SK-N-SH treated with all-trans-retinoic acid at 6 μM for 48 hours (cell line): ENCODE data around the gene AGAP3.
A peak's percentile ranks its signal among the peaks of the same experiment; 100 is the strongest.

ENCODE experiments used
- CREB5 ChIP-seq: fragments of 250-450 bp; sonication (Bioruptor Pico); IDR thresholded peaks from 2 replicates; pipeline ENCODE4 v1.5.1; 2020; ENCODE audit warnings: low read depth, mild to moderate bottlenecking, moderate library complexity
- ESRRG ChIP-seq: fragments of 250-450 bp; sonication (Bioruptor Pico); IDR thresholded peaks from 2 replicates; pipeline ENCODE4 v1.6.1; 2021; ENCODE audit warnings: mild to moderate bottlenecking
- ISL1 ChIP-seq: fragments of 250-450 bp; sonication (Bioruptor Pico); IDR thresholded peaks from 2 replicates; pipeline ENCODE4 v2.1.2; 2022; ENCODE audit warnings: mild to moderate bottlenecking, moderate library complexity
- RARB ChIP-seq: fragments of 250-450 bp; sonication (Bioruptor Pico); IDR thresholded peaks from 2 replicates; pipeline ENCODE4 v1.8.0; 2021; ENCODE audit warnings: mild to moderate bottlenecking, moderate library complexity
- SNAI2 ChIP-seq: fragments of 250-450 bp; sonication (Bioruptor Pico); IDR thresholded peaks from 2 replicates; pipeline ENCODE4 v1.5.0; 2020; ENCODE audit warnings: mild to moderate bottlenecking, moderate library complexity
- ZFP3 ChIP-seq: fragments of 250-450 bp; sonication (Bioruptor Pico); IDR thresholded peaks from 2 replicates; pipeline ENCODE4 v1.5.0; 2020; ENCODE audit warnings: mild to moderate bottlenecking, moderate library complexity
- ZNF565 ChIP-seq: fragments of 450-650 bp; formaldehyde crosslinking; conservative IDR thresholded peaks from 2 replicates; pipeline ENCODE4 v1.5.0; 2020; ENCODE audit warnings: low read depth, mild to moderate bottlenecking, moderate library complexity

GRCh38 chr7:151057989-151058780, 28.1 kb upstream of the AGAP3 start:
- TF ChIP-seq RARB (CRISPR knock-in tag) (no peak), CREB5 (CRISPR knock-in tag) (0 out of 2 replicates have a peak, but pooled peaks have one; percentile 23), ISL1 (CRISPR knock-in tag) (no peak), ZNF565 (CRISPR knock-in tag) (no peak), ZFP3 (CRISPR knock-in tag) (peak; percentile 52; the same call in 1 of the 2 replicates), ESRRG (CRISPR knock-in tag) (no peak), SNAI2 (CRISPR knock-in tag) (no peak)
